NCI-H1694 (cell line): Measurements from ENCODE around the gene C11orf21.
"Not testable (repeated sequence)": the region's sequence is repeated elsewhere in the genome, so short reads cannot be mapped to it uniquely, and the experiment has no call there.

Experiments used
- DNase-seq: peaks from one replicate; lab custom pipeline; 2025; lab: John Stamatoyannopoulos, UW

C11orf21 gene

GRCh38 chr11:2295971-2296912 is 5.5 kb downstream of the C11orf21 start:
- no peak for DNase-seq

- no peak for DNase-seq
These were observed 6.8 kb downstream of the C11orf21 start for GRCh38 chr11:2294926-2295290.

DNA sequence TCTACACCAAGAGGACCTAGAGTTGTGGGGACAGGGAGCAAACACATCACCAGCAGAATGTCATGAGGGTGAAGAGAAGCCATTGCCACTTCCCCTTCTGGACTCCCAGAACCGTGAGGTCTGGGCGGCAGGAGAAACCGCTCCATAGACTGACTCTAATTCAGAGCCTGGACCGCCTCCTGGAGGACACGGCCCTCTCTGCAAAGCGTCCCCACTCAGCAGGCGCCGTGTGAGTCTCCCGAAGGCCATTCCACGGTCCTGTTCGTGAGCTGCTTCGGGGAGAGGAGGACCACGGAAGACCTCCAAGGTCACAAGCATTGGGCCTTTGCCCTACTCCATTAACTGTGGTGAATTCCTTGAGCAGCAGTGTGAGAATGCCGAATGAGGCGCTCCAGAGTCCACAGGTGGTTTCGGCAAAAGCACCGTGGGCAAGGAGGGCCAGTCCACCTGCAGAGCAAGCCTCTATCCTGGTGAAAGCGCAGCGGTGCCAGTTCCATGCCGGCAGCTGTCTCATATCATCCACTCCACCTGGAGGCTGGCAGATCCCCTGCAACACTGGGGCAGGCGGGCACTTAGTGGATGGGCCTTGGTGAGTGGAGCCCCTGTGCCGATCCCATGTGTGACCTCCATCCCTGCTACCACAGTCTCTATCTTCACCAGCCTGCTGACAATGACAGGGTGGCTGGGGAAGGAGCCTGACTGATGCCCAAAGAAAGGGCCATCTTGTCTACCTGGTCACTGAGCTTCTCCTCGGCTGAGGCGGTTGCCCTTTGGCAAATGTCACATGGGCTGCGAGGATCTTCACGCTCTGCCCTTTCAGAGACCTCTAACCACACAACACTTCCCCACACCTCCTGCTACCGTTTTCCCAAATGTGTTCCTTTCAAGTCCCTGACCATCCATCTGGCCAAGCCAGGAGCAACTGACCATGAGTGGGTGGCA is 7.5 kb downstream of the C11orf21 start:
- no peak for DNase-seq

- DNase-seq, result no peak
These were observed 8.2 kb downstream of the C11orf21 start for GRCh38 chr11:2293531-2293971.

- DNase-seq, result no peak
These were observed 11.3 kb downstream of the C11orf21 start for GRCh38 chr11:2290351-2290841.

DNA sequence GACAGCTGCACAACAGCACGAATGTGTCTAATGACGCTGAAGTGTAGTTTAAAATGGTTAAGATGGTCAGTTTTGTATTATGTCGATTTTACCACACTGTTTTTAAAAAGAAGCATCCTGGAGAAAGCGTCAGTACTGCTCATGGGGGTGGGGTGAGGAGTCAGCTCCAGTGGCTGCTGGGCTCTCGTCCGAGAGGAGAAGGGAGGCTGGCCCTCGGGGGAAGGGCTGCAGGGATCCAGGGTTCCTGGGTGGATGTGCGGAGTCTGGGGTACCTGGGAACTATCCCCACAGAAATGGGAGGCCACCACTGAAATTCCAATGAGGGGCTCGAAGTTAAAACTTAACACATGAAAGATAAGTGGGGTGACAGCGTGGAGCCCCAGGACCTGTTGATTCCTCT is 11.9 kb downstream of the C11orf21 start:
- no peak for DNase-seq

- no peak for DNase-seq
These were observed 12.4 kb downstream of the C11orf21 start for GRCh38 chr11:2289350-2289749.

DNA sequence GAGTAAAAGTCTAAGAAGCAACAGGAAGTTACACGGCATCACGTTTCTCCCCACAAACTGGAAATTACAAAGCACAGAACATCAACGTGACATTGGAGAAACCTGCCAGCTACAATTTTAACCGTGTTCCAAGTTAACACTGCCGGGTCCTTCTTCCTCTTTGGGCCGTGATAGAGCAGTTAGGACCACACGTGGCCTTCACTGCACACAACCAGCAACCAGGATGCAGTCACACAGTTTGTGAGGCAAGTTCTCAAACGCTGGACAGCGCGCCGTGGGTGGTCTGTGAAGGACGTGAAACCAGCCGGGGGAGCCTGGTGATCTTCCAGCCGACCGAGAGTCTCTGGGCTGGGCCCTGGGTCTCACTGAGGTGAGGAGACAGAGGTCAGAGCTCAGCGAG is 14.6 kb downstream of the C11orf21 start:
- no peak for DNase-seq

DNA sequence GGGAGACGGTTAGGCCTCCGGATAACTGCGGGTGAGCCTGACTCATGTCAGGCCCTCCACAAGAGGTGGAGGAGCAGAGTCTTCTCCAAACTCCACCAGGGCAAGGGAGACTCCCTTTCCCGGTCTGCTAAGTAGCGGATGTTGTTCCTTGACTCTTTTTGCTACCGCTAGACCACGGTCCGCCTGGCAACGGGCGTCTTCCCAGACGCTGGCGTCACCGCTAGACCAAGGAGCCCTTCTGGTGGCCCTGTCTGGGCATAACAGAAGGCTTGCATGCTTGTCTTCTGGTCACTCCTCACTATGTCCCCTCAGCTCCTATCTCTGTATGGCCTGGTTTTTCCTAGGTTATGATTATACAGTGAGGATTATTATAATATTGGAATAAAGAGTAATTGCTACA is 15.4 kb downstream of the C11orf21 start:
- DNase-seq, result not testable (repeated sequence)

GRCh38 chr11:2280208-2280607 is 21.5 kb downstream of the C11orf21 start:
- DNase-seq, result no peak

GRCh38 chr11:2277933-2278523 is 23.7 kb downstream of the C11orf21 start:
- no peak for DNase-seq

DNA sequence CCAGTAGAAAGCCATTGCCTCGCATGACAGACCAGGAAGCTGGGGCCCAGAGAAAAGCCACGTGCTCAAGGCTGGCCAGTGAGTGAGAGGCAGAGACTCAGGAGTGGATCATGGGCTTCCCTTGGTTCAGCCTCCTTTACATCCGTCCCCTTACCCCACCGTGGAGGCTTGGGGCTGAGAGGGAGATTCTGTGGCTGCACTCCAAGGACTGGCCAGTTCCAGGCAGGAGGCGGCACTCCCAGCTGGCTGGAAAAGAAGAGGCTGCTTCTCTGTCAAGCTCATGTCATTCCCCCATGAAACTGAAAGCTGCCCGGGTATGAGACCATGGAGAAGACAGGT is 24.7 kb downstream of the C11orf21 start:
- DNase-seq, result no peak

DNA sequence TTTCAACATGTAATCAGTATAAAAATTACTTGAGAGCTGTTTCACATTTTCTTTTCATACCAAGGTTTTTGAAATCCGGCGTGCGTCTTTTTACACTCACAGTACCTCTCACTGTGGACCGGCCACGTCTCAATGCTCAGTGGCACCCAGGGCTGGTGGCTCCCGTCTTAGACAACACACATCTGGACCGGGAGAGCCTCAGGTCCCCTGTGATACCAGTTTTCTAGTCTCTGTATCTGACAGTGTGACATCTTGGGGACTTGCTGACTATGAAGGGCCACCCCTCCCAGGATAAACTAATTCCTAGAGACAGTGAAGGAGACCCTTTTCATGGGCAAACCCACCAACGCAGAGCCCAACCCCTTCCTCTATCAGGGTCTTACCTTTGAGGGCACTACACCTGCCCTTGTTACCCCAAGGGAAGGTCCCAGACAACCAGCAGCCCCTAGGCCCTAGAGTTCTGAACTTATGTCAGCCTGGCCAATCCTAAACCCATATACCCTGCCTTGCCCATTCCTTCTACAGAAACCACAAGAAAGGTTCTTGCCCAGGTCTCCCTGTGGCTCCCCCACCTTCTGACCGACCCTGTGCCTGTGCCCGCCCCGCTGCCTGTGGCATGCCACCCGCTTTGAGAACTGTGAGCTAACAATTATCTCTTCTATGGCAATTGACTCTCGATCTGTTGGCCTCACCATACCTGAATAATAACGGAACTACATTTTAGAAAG is 25.3 kb downstream of the C11orf21 start:
- no peak for DNase-seq

DNA sequence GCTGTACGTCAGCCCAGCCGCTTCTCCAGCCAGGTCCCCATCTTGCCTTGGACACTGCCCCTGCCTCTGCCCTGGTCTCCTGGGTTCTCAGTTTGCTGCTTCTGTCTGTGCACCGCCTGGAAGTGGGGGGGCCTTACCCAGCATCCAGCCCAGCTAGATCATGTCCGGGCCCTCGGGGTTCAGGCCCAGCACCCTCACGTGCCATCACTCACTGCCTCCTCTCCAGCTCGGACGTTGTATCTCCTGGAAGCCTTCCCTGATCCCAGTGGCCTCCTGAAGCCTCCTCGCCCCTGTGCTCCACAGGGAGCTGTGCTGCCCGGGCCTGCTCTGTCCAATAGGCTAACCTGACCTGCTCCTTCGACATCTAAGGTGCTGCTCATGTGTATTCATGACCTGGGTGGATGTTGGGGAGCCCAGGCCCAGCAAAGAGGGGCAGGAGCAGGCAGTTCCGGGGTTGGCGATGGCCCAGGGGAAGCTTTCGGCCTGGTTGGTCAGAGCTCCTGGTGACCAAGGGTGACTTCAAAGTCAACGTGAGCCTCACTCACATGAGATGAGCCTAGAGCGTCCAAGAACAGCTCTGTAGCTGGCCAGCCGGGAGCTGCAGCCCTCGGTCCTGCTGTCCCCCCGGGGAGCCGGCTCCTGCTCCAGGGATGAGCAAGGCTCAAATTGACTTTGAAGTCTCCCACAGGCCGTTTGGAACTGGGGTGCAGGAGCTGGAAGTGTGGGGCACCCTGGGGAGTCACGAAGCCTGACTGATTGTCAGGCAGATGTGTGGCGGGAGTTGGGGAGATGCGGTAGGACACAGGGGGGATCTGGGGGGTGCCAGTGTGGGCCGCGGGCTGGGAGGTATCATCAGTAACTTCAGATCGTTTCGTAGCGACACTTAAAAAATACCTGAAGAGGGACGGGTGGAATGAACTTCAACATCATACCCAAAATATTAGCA is 26.1 kb downstream of the C11orf21 start:
- no peak for DNase-seq

DNA sequence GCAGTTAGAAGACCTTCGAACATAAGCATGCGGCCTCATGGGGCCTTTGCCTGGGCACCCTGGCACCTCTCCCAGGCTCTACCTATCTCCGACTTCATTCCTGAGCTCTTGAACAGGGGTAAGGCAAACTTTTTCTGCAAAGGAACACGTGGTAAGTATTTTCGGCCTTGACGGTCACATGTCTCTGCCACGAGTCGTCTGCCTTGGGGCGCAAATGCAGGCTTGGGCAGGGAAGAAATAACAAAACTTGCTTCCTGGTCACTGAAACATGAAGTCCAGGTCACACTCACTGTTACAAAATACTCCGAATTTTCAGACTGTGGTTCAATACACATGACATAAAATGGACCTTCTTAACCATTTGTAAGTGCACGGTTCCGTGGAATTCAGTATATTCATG is 27.9 kb downstream of the C11orf21 start:
- no peak for DNase-seq

GRCh38 chr11:2273311-2273710 is 28.4 kb downstream of the C11orf21 start:
- no peak for DNase-seq

DNA sequence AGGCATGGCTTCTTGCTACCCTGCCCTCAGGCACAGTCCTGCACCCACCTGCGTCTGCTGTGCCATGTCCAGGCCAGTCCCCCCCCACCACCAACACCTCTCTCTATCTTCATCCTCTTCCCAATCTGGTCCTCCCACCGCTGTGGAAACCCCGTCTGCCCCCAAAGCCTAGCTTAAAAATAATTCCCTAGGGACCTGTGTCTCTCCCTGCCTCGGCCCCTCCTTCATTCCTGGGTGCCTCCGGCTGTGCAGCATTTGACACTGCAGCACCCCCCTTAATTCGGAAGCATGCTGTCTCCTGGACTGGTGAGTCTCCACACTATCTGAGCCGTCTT is 28.8 kb downstream of the C11orf21 start:
- DNase-seq, result no peak

DNA sequence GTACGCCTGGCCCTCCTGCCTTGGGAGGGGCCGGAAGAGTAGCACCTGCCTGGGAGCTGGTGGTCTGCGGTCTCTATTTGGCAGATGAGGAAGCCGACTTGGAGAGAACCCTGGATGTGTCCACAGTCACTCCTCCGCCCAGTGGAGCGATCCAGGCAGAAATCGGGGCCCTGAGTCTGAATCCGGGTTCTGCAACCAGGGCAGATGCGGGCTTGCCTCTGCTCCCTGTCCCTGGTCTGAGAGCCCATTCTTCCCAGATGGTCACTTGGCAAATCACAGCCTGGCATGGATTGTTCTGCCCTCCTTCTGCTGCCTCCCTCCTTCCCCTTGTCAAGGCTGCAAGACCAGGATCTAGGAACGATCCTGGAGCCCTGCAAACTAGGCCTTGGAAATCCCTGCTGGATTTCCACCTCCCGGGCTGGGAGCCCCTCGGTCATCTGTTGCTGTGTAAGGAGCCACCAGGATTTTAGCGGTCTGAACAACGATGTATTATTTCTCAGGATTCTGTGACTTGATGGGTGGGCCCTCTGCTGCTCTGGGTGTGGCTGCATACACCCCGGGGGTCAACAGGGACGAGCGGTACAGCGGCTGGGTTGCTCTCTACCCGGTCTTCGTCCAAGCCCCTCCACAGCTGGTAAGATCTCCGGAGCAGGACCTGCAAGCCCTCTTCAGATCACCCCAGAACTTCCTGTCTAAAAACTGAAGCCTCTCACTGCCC is 29.3 kb downstream of the C11orf21 start:
- DNase-seq, result no peak

DNA sequence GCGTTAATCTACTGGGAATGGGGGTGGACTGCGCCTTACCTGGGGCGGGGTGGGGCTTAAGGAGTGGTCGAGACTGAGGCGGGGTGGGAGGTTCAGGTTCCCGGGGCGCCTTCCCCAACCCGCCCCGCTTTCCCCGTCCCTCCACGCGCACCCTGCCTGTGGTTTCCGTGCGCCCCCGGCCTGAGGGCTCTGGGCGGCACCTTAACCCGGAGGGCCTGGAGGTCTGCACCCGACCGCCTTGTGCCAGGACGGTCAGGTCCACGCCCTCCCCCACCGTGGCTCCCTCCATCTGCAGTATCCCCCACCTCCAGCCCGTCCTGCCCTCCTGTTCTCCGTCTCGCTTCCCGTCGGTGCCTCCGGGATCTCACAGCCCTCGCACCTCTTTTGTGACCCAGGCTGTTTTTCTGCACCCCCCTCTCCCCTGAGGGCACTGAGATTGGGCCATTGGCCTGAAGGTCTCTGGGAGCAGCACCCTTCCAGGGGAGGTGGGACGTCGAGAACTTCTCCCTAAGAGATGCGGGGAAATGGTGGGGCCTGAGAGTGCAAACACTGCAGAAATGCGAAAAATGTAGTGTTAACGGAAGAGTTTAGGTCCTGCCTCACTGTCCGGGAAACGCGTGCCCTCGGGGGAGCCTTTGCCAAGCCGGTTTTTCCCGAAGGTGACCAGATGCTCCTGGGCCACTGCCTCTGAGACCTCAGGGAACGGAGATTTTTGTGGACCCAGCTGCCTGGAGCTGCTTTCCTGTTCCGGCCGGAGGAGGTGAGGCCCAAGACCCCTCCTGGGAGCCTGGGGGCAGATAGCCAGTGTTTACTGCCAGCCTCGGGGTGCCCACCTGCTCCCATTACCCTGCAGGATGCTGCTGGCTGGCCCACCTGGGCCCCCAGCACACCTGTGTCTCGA is 30.1 kb downstream of the C11orf21 start:
- DNase-seq, result no peak
